ENCODE measurements around the gene GTSE1. TPM values are rescaled to one million over a fixed set of nuclear protein-coding genes. Genes with fewer than 3 reads are reported as not detected.

GTSE1 gene
- total RNA-seq, 1 experiment from 2014 or later: 64.6 TPM

GRCh38 chr22:46361826-46362202 is 65.1 kb downstream of the GTSE1 start:
- POLR2A ChIA-PET (ENCODE audit: unreplicated experiment): no interaction called here
- CTCF ChIA-PET: no interaction called here

GRCh38 chr22:46362203-46362933 is 65.7 kb downstream of the GTSE1 start:
- H3K9me3 ChIP-seq (ENCODE audit: insufficient read depth, low read depth): no peaks in the 10 kb centered on the region
- TF ChIP-seq EZH2 (IDR thresholded peaks at IDR 0.05; ENCODE audit: low read depth) (no peak), CTCF (conservative IDR thresholded peaks at IDR 0.05) (no peak)
- H3K4me3 ChIP-seq: no peak overlapping the region
- H2AFZ ChIP-seq: no peak overlapping the region
- H3K27me3 ChIP-seq (ENCODE audit: insufficient read depth, low read depth): no peaks in the 10 kb centered on the region
- DNase-seq: no peak
- H3K4me1 ChIP-seq (replicated peaks; ENCODE audit: insufficient read depth): no peaks in the 10 kb centered on the region
- no peaks in the 10 kb centered on the region for H3K9me2 ChIP-seq (ENCODE audit: insufficient read depth)
- POLR2A ChIA-PET (ENCODE audit: unreplicated experiment): no interaction called here
- H3K4me2 ChIP-seq: no peak overlapping the region
- peaks cover 38% of the 10 kb centered on the region for H3F3A ChIP-seq (ENCODE audit: insufficient read depth, low read depth)
- intact Hi-C loops (cut with micrococcal nuclease; ENCODE audit: unreplicated experiment): no loop called here
- H3K36me3 ChIP-seq (ENCODE audit: low read depth): no peaks in the 10 kb centered on the region
- no peak overlapping the region for H3K27ac ChIP-seq
- CTCF ChIA-PET: no interaction called here
- no peaks in the 10 kb centered on the region for H3K79me2 ChIP-seq (ENCODE audit: low read depth)
- H4K20me1 ChIP-seq (ENCODE audit: insufficient read depth): peaks cover 9% of the 10 kb centered on the region; the same call in 1 of the 2 replicates
- BruUV-seq (replicated peaks): no TSS peak

More at GRCh38 chr22:46361826-46362202, 65.1 kb downstream of the GTSE1 start:
- Histone ChIP-seq H2AFZ (no peak overlapping the region), H3K27me3 (ENCODE audit: insufficient read depth, low read depth) (no peaks in the 10 kb centered on the region), H3K9me2 (ENCODE audit: insufficient read depth) (no peaks in the 10 kb centered on the region), H3K4me1 (replicated peaks; ENCODE audit: insufficient read depth) (no peaks in the 10 kb centered on the region), H3F3A (ENCODE audit: insufficient read depth, low read depth) (peaks cover 38% of the 10 kb centered on the region), H3K4me3 (no peak overlapping the region), H3K4me2 (no peak overlapping the region), H3K9me3 (ENCODE audit: insufficient read depth, low read depth) (no peaks in the 10 kb centered on the region), H3K27ac (no peak overlapping the region), H4K20me1 (ENCODE audit: insufficient read depth) (peaks cover 14% of the 10 kb centered on the region; the same call in 1 of the 2 replicates), H3K79me2 (ENCODE audit: low read depth) (no peaks in the 10 kb centered on the region), H3K36me3 (ENCODE audit: low read depth) (no peaks in the 10 kb centered on the region)
- BruUV-seq (replicated peaks): no TSS peak
- intact Hi-C loops (cut with micrococcal nuclease; ENCODE audit: unreplicated experiment): no loop called here
- TF ChIP-seq CTCF (conservative IDR thresholded peaks at IDR 0.05) (no peak), EZH2 (IDR thresholded peaks at IDR 0.05; ENCODE audit: low read depth) (no peak)
- no peak for DNase-seq

- CTCF ChIA-PET: no interaction called here
- no peak overlapping the region for H3K27ac ChIP-seq
- no peak overlapping the region for H3K4me3 ChIP-seq
- no peaks in the 10 kb centered on the region for H3K36me3 ChIP-seq (ENCODE audit: low read depth)
- no peaks in the 10 kb centered on the region for H3K9me3 ChIP-seq (ENCODE audit: insufficient read depth, low read depth)
- H3K4me2 ChIP-seq: no peak overlapping the region
- 0 out of 2 replicates have a peak, but pooled peaks cover 9% of the 10 kb centered on the region for H4K20me1 ChIP-seq (ENCODE audit: insufficient read depth)
- H3K9me2 ChIP-seq (ENCODE audit: insufficient read depth): no peaks in the 10 kb centered on the region
- no peaks in the 10 kb centered on the region for H3K27me3 ChIP-seq (ENCODE audit: insufficient read depth, low read depth)
- TF ChIP-seq CTCF (conservative IDR thresholded peaks at IDR 0.05): no peak
- TF ChIP-seq EZH2 (IDR thresholded peaks at IDR 0.05; ENCODE audit: low read depth): no peak
- no peak for DNase-seq
- peaks cover 41% of the 10 kb centered on the region for H3F3A ChIP-seq (ENCODE audit: insufficient read depth, low read depth)
- intact Hi-C loops (cut with micrococcal nuclease; ENCODE audit: unreplicated experiment): no loop called here
- H3K79me2 ChIP-seq (ENCODE audit: low read depth): no peaks in the 10 kb centered on the region
- POLR2A ChIA-PET (ENCODE audit: unreplicated experiment): no interaction called here
- no peaks in the 10 kb centered on the region for H3K4me1 ChIP-seq (replicated peaks; ENCODE audit: insufficient read depth)
- H2AFZ ChIP-seq: no peak overlapping the region
- no TSS peak for BruUV-seq (replicated peaks)
Measured at GRCh38 chr22:46362934-46363515, 66.4 kb downstream of the GTSE1 start.
